ENCODE measurements around the gene C7orf33. TPM values are rescaled to one million over a fixed set of nuclear protein-coding genes. Genes with fewer than 3 reads are reported as not detected.
A peak's percentile ranks its signal among the peaks of the same experiment; 100 is the strongest.

C7orf33 gene
- total RNA-seq, 1 experiment from 2014 or later = not detected

GRCh38 chr7:148624735-148625134, 34.2 kb downstream of the C7orf33 start:
- Histone ChIP-seq H3K36me3 (no peaks in the 10 kb centered on the region), H3K27ac (no peak overlapping the region), H3K4me3 (no peak overlapping the region), H3K4me1 (replicated peaks) (no peaks in the 10 kb centered on the region), H3K9me3 (replicated peaks) (no peaks in the 10 kb centered on the region), H3K27me3 (replicated peaks) (peaks cover 19% of the 10 kb centered on the region; the same call in 1 of the 2 replicates)
- DNase-seq (ENCODE audit: low read depth in 1 of 2, low spot score in 2 of 2) = no peak

DNA sequence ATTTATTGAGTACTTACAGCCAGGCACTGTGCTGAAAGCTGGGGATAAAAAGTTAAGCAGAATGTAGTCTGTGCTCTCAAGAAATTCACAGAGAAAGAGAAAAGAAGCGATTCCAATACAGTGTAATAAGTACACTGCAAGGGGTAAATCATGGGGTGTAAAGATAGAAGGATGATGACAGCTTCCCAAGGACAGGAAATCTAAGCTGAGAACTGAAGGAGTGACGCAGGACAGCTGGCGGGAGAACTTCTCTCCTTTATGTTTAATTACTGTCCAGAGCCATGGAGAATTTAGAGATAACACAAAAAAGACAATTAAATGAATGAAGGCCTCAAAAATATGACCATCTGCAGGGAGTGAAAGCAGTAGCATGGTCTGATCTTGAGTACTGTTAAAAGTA, 34.8 kb downstream of the C7orf33 start:
- no peaks in the 10 kb centered on the region for H3K4me1 ChIP-seq (replicated peaks)
- H3K36me3 ChIP-seq = no peaks in the 10 kb centered on the region
- no peaks in the 10 kb centered on the region for H3K9me3 ChIP-seq (replicated peaks)
- H3K27ac ChIP-seq = no peak overlapping the region
- no peak for DNase-seq (ENCODE audit: low read depth in 1 of 2, low spot score in 2 of 2)
- H3K4me3 ChIP-seq = no peak overlapping the region
- H3K27me3 ChIP-seq (replicated peaks) = peaks cover 21% of the 10 kb centered on the region; the same call in 1 of the 2 replicates

DNA sequence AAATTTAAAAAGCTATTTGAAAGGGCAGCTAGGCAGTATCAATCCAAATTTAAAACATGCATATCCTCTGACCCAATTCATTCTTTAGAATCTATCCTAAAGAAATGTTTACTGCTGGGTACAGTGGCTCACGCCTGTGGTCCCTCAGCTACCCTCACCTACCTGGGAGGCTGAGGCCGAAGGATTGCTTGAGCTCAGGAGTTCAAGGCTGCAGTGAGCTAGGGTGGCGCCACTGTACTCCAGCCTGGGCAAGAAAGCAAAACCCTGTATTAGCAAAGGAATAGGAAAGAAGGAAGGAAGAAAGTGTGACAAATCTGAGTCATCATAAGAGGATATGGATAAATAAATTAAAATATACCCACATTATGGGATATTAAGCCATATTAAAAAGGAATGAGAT, 36.3 kb downstream of the C7orf33 start:
- DNase-seq (ENCODE audit: low read depth in 1 of 2, low spot score in 2 of 2) = no peak
- H3K27ac ChIP-seq = no peak overlapping the region
- H3K36me3 ChIP-seq = no peaks in the 10 kb centered on the region
- H3K4me1 ChIP-seq (replicated peaks) = no peaks in the 10 kb centered on the region
- H3K4me3 ChIP-seq = no peak overlapping the region
- peaks cover 21% of the 10 kb centered on the region; the same call in 1 of the 2 replicates for H3K27me3 ChIP-seq (replicated peaks)
- no peaks in the 10 kb centered on the region for H3K9me3 ChIP-seq (replicated peaks)

DNA sequence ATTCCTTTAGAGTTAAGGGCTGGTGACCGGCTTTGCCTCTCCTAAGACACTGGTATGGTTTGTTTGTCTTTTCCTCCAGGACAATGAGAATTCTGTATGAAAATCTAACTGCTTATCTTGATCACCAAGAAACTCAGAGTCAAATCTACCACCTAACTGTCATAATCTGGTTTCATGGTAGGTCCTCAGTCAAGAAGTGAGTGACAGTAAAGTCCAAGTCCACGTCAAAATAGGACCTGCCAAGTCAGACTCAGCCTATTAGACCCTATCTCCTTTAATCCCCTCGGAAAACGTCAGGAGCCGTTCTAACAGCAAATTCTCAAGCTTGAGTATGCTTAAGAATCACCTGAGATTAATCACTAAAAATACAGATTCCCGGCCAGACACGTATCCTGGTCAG, 37.4 kb downstream of the C7orf33 start:
- Histone ChIP-seq H3K36me3 (no peaks in the 10 kb centered on the region), H3K4me3 (no peak overlapping the region), H3K9me3 (replicated peaks) (no peaks in the 10 kb centered on the region), H3K27ac (no peak overlapping the region), H3K4me1 (replicated peaks) (no peaks in the 10 kb centered on the region), H3K27me3 (replicated peaks) (0 out of 2 replicates have a peak, but pooled peaks cover 16% of the 10 kb centered on the region)
- no peak for DNase-seq (ENCODE audit: low read depth in 1 of 2, low spot score in 2 of 2)

DNA sequence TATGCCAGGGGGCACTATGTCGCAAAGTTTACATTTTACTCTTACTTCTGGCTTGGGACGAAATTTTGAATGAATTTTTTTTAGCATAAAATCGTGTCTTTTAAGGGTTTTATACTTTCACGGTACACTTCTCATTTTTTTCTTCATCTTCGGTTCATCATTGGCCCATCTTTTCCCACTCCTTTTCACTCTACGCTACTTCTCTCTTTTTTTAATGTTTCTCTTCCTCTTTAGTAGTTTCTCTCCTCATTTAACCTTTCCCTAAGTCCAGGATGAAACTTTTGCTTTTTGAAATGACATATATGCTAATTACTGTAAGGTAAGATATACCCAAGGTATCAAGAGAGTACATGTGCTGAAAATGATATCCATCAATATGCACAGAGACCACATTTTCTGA, 39.5 kb downstream of the C7orf33 start:
- no peak for DNase-seq (ENCODE audit: low read depth in 1 of 2, low spot score in 2 of 2)
- Histone ChIP-seq H3K36me3 (no peaks in the 10 kb centered on the region), H3K27me3 (replicated peaks) (0 out of 2 replicates have a peak, but pooled peaks cover 11% of the 10 kb centered on the region), H3K9me3 (replicated peaks) (no peaks in the 10 kb centered on the region), H3K27ac (no peak overlapping the region), H3K4me3 (no peak overlapping the region), H3K4me1 (replicated peaks) (no peaks in the 10 kb centered on the region)

- no peak for DNase-seq (ENCODE audit: low read depth in 1 of 2, low spot score in 2 of 2)
- 0 out of 2 replicates have a peak, but pooled peaks cover 5% of the 10 kb centered on the region for H3K27me3 ChIP-seq (replicated peaks)
- no peak overlapping the region for H3K4me3 ChIP-seq
- H3K4me1 ChIP-seq (replicated peaks) = no peaks in the 10 kb centered on the region
- no peaks in the 10 kb centered on the region for H3K36me3 ChIP-seq
- H3K9me3 ChIP-seq (replicated peaks) = no peaks in the 10 kb centered on the region
- H3K27ac ChIP-seq = no peak overlapping the region
These were observed 43.2 kb downstream of the C7orf33 start for GRCh38 chr7:148633761-148634160.

DNA sequence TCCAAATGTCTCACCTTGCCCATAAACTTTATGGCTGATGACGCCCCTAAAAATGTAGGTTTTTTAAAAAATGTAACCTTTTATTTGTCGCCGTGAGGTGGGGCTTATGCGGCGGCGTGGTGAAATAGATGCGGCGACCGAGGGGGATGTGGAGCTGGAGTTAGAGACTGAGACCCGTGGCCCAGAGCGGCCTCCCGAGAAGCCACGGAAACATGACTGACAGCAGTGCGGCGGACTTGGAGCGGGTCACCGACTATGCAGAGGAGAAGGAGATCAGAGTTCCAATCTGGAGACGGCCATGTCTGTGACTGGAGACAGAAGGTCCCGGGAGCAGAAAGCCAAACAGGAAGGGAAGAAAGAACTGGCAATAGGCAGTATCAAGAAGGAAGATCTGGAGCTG, 46.5 kb downstream of the C7orf33 start:
- Histone ChIP-seq H3K36me3 (no peaks in the 10 kb centered on the region), H3K27me3 (replicated peaks) (0 out of 2 replicates have a peak, but pooled peaks cover under 1% of the 10 kb centered on the region), H3K4me3 (no peak overlapping the region), H3K27ac (no peak overlapping the region), H3K9me3 (replicated peaks) (no peaks in the 10 kb centered on the region), H3K4me1 (replicated peaks) (no peaks in the 10 kb centered on the region)
- no peak for DNase-seq (ENCODE audit: low read depth in 1 of 2, low spot score in 2 of 2)

DNA sequence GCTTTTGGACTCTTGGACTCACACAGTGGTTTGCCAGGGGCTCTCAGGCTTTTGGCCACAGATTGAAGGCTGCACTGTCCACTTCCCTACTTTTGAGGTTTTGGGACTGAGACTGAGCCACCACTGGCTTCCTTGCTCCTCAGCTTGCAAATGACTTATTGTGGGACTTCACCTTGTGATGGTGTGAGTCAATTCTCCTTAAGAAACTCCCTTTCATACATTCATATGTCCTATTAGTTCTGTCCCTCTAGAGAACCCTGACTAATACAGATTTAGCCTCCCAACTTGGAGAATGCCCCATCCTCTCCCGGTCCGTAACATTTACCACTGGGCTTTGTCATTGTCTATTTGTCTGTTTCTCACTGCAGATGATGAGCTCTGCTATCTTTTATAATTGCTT, 55.3 kb downstream of the C7orf33 start:
- Histone ChIP-seq H3K4me1 (replicated peaks) (peaks cover 16% of the 10 kb centered on the region), H3K4me3 (no peak overlapping the region), H3K36me3 (no peaks in the 10 kb centered on the region), H3K9me3 (replicated peaks) (no peaks in the 10 kb centered on the region), H3K27me3 (replicated peaks) (0 out of 2 replicates have a peak, but pooled peaks cover 12% of the 10 kb centered on the region), H3K27ac (no peak overlapping the region)
- no peak for DNase-seq (ENCODE audit: low read depth in 1 of 2, low spot score in 2 of 2)

DNA sequence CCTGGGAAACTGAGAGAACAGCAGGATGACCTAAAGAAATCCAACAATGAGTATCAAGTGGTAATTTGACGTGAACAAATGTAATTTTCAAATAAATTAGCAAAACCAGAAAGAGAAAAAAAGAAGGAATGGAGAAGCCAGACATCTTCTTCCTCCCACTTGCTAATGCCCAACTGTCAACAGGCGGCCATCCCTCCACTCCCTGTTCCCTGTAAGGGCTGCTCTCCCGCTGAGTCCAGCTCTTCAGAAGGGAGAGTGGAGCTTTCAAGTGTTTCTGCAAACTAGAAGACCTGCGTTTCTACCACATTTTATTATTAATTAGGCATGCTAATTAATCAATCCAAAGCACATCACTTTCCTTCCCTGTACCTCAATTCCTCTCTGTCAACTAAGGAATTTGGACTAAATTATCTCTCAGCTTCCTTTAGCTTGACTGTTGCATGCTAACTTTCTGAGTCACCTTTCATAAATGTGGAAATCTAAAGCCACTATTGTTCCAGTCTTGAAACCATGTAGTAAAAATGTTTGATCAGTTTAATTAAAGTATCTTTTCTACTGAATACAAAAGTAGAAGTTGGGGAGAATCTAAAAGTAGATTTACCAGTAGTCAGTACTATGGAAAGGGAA, 59.8 kb downstream of the C7orf33 start:
- peak overlapping the region; percentile 61 for H3K27ac ChIP-seq
- peak in 1 of 2 experiments; percentile 73 for DNase-seq (ENCODE audit: low read depth in 1 of 2, low spot score in 2 of 2)

DNA sequence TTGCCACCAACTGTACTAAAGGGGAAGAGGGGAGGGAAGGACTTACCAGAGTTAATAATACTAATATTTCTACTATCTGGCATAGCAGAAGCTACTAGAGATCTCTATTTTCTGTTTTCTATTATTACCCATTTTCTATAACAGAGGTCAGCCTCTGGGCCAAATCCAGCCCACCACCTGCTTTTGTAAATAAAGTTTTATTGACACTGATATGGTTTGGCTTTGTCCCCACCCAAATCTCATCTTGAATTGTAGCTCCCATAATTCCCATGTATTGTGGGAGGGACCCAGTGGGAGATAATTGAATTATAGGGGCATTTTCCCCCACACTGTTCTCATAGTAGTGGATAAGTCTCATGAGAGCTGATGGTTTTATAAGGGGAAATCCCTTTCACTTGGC, 62.2 kb downstream of the C7orf33 start:
- peaks cover 22% of the 10 kb centered on the region for H3K4me1 ChIP-seq (replicated peaks)
- no peak for DNase-seq (ENCODE audit: low read depth in 1 of 2, low spot score in 2 of 2)
- no peak overlapping the region for H3K4me3 ChIP-seq
- no peaks in the 10 kb centered on the region for H3K9me3 ChIP-seq (replicated peaks)
- H3K27me3 ChIP-seq (replicated peaks) = no peaks in the 10 kb centered on the region
- no peaks in the 10 kb centered on the region for H3K36me3 ChIP-seq
- no peak overlapping the region for H3K27ac ChIP-seq

More for the DNA sequence above, 59.8 kb downstream of the C7orf33 start:
- H3K27me3 ChIP-seq (replicated peaks) = no peaks in the 10 kb centered on the region
- H3K9me3 ChIP-seq (replicated peaks) = no peaks in the 10 kb centered on the region
- H3K4me3 ChIP-seq = no peak overlapping the region
- no peaks in the 10 kb centered on the region for H3K36me3 ChIP-seq
- H3K4me1 ChIP-seq (replicated peaks) = peaks cover 22% of the 10 kb centered on the region

DNA sequence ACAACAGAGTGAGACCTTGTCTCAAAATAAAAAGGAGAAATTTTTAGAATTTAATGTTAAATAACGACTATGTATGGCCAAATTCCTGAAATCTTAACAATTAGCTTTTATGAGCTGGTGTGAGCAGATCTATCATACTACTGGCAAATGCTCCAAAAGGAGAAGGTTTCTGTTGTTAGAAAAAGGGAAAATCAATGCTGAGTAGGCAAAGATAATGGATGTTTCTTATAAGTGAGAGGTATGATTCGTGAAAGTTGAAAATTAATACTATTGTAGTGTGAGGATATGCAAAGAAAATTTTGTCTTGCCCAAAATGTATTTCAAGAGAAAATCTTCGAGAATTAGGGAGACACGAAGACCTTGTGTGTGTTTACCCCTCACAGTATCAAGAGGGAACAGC, 67.4 kb downstream of the C7orf33 start:
- no peak for DNase-seq (ENCODE audit: low read depth in 1 of 2, low spot score in 2 of 2)
- H3K4me3 ChIP-seq = no peak overlapping the region
- no peaks in the 10 kb centered on the region for H3K36me3 ChIP-seq
- H3K27ac ChIP-seq = no peak overlapping the region
- H3K27me3 ChIP-seq (replicated peaks) = no peaks in the 10 kb centered on the region
- H3K4me1 ChIP-seq (replicated peaks) = no peaks in the 10 kb centered on the region
- no peaks in the 10 kb centered on the region for H3K9me3 ChIP-seq (replicated peaks)

- Histone ChIP-seq H3K36me3 (no peaks in the 10 kb centered on the region), H3K9me3 (replicated peaks) (no peaks in the 10 kb centered on the region), H3K27me3 (replicated peaks) (no peaks in the 10 kb centered on the region), H3K27ac (no peak overlapping the region), H3K4me3 (no peak overlapping the region), H3K4me1 (replicated peaks) (no peaks in the 10 kb centered on the region)
- DNase-seq (ENCODE audit: low read depth in 1 of 2, low spot score in 2 of 2) = no peak
These were observed 70.9 kb downstream of the C7orf33 start for GRCh38 chr7:148661471-148661870.

- H3K27me3 ChIP-seq (replicated peaks) = no peaks in the 10 kb centered on the region
- no peak overlapping the region for H3K4me3 ChIP-seq
- H3K9me3 ChIP-seq (replicated peaks) = no peaks in the 10 kb centered on the region
- no peaks in the 10 kb centered on the region for H3K4me1 ChIP-seq (replicated peaks)
- no peak for DNase-seq (ENCODE audit: low read depth in 1 of 2, low spot score in 2 of 2)
- H3K36me3 ChIP-seq = no peaks in the 10 kb centered on the region
- no peak overlapping the region for H3K27ac ChIP-seq
These were observed 72.1 kb downstream of the C7orf33 start for GRCh38 chr7:148662646-148663045.

DNA sequence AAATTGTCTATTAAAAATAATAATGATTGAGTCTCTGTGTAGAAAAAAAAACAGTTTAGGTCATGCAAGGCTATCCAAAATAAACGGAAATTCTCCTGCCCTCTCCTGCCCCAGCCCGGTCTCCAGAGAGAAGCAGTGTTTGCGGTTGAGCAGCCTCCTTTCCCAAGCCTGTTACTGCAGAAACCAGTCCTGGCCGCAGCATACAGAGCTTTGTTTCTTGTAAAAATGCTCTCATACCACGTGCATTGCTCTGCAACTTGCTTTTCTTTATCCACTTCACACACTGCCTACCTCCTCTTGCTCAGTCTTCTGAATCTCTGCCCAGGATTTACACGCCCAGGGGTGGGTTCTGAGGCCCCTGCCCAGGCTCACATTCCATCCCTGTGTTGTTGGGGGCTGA, 73.8 kb downstream of the C7orf33 start:
- Histone ChIP-seq H3K36me3 (no peaks in the 10 kb centered on the region), H3K27me3 (replicated peaks) (no peaks in the 10 kb centered on the region), H3K4me1 (replicated peaks) (no peaks in the 10 kb centered on the region), H3K27ac (no peak overlapping the region), H3K9me3 (replicated peaks) (no peaks in the 10 kb centered on the region), H3K4me3 (no peak overlapping the region)
- no peak for DNase-seq (ENCODE audit: low read depth in 1 of 2, low spot score in 2 of 2)

DNA sequence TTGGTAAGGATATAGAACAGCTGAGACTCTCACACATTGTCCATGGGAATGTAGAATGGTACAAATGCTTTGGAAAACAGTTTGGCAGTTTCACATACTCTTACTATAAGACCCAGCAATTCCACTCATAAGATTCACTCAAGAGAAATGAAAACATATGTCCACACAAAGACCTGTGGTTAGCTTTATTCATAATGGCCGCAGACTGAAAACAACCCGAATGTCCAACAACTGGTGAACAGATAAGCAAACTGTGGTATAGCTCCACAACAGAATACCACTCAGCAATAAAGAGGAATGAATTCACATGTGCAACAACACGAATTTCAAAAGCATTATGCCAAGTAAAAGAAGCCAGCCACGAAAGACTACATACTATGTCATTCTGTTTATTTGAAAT, 74.7 kb downstream of the C7orf33 start:
- no peaks in the 10 kb centered on the region for H3K36me3 ChIP-seq
- no peak overlapping the region for H3K27ac ChIP-seq
- no peak overlapping the region for H3K4me3 ChIP-seq
- H3K4me1 ChIP-seq (replicated peaks) = no peaks in the 10 kb centered on the region
- no peak for DNase-seq (ENCODE audit: low read depth in 1 of 2, low spot score in 2 of 2)
- no peaks in the 10 kb centered on the region for H3K27me3 ChIP-seq (replicated peaks)
- H3K9me3 ChIP-seq (replicated peaks) = no peaks in the 10 kb centered on the region
